Smooth muscle cell (in vitro differentiated cells): ENCODE data around the gene MEAK7. TPM values are rescaled to one million over a fixed set of nuclear protein-coding genes. Genes with fewer than 3 reads are reported as not detected.
A peak's percentile ranks its signal among the peaks of the same experiment; 100 is the strongest.

ENCODE experiments used
- DNase-seq: peaks from one replicate; lab custom pipeline; 2025; ENCODE audit not compliant: unreplicated experiment; lab: John Stamatoyannopoulos, UW
- H2AFZ ChIP-seq: fragments of 200-600 bp; sonication (generic); 2 replicates; pipeline ENCODE4 v1.6.0; 2016; ENCODE audit warnings: antibody characterized with exemption, low read depth, mild to moderate bottlenecking
- H3F3A ChIP-seq: fragments of 200-600 bp; sonication (generic); 2 replicates; pipeline ENCODE4 v1.6.0; 2017; ENCODE audit warnings: antibody characterized with exemption, low read depth
- H3K27ac ChIP-seq: fragments of 200-600 bp; sonication (generic); 2 replicates; pipeline ENCODE4 v1.5.1; 2016; ENCODE audit warnings: low read depth, mild to moderate bottlenecking
- H3K27me3 ChIP-seq: fragments of 200-600 bp; sonication (generic); 2 replicates; pipeline ENCODE4 v1.6.1; 2016; ENCODE audit warnings: low read depth, mild to moderate bottlenecking
- H3K36me3 ChIP-seq: fragments of 200-600 bp; sonication (generic); 2 replicates; pipeline ENCODE4 v1.5.1; 2016; ENCODE audit warnings: low read depth
- H3K4me1 ChIP-seq: fragments of 200-600 bp; sonication (generic); 2 replicates; pipeline ENCODE4 v1.5.1; 2016; ENCODE audit warnings: low read depth
- H3K4me2 ChIP-seq: fragments of 200-600 bp; sonication (generic); 2 replicates; pipeline ENCODE4 v1.6.0; 2016; ENCODE audit warnings: mild to moderate bottlenecking
- H3K4me3 ChIP-seq: fragments of 200-600 bp; sonication (generic); 2 replicates; pipeline ENCODE4 v1.5.1; 2016; ENCODE audit warnings: mild to moderate bottlenecking
- H3K79me2 ChIP-seq: fragments of 200-600 bp; sonication (generic); 2 replicates; pipeline ENCODE4 v1.6.0; 2016; ENCODE audit warnings: low read depth, mild to moderate bottlenecking
- H3K9ac ChIP-seq: fragments of 200-600 bp; sonication (generic); 2 replicates; pipeline ENCODE4 v1.6.0; 2016; ENCODE audit warnings: low read depth
- H3K9me3 ChIP-seq: fragments of 200-600 bp; sonication (generic); replicated peaks from 2 replicates; pipeline ENCODE4 v1.5.1; 2016; ENCODE audit warnings: low read depth
- H4K20me1 ChIP-seq: fragments of 200-600 bp; sonication (generic); 2 replicates; pipeline ENCODE4 v1.6.0; 2016; ENCODE audit warnings: low read depth
- CTCF ChIP-seq: fragments of 200-600 bp; sonication (generic); IDR thresholded peaks from 2 replicates; pipeline ENCODE4 v1.5.1; 2017; ENCODE audit warnings: borderline replicate concordance, mild to moderate bottlenecking, antibody characterized with exemption; ENCODE audit not compliant: insufficient read depth, poor library complexity, severe bottlenecking
- WGBS: methylation state at CpG from one replicate; pipeline ENCODE4 v1.1.7; 2016; ENCODE audit warnings: low lambda C conversion rate; 5-methylcytosine and 5-hydroxymethylcytosine counted together
- polyA plus RNA-seq: library from polyadenylated mRNA; unstranded; fragments of >200 nt; fragmentation: Nextera tagmentation; extraction: Ambion mirVana; gene quantifications from 2 replicates; pipeline ENCODE4 v1.2.1, GENCODE V29; 2016
- total RNA-seq: library from RNA; depleted of rRNA; stranded (reverse); fragments of >200 nt; gene quantifications from 2 replicates; pipeline ENCODE4 v1.2.3, GENCODE V29; 2014

Gene MEAK7
- total and polyA plus RNA-seq, 2 experiments from 2014 or later: 26.4 to 32.1 TPM

- peak; percentile 12 for DNase-seq
Measured at GRCh38 chr16:84532291-84532724, 27.8 kb upstream of the MEAK7 start.

GRCh38 chr16:84531671-84532111 lies 27.2 kb upstream of the MEAK7 start:
- Histone ChIP-seq H3K9me3 (no peaks in the 10 kb centered on the region), H3K4me3 (no peak overlapping the region), H3K27ac (peak overlapping the region; percentile 84), H3K27me3 (no peaks in the 10 kb centered on the region), H3F3A (peaks cover 23% of the 10 kb centered on the region), H3K36me3 (no peaks in the 10 kb centered on the region), H3K79me2 (no peaks in the 10 kb centered on the region), H3K4me1 (peaks cover 45% of the 10 kb centered on the region), H4K20me1 (no peaks in the 10 kb centered on the region), H3K4me2 (peak overlapping the region; percentile 60), H3K9ac (peak overlapping the region; percentile 40), H2AFZ (no peak overlapping the region)
- no peak for TF ChIP-seq CTCF
- WGBS: 42% methylated on average over 9 of the region's 9 CpGs
- DNase-seq: no peak

More at GRCh38 chr16:84532291-84532724, 27.8 kb upstream of the MEAK7 start:
- TF ChIP-seq CTCF: no peak
- WGBS: 1% methylated on average over 10 of the region's 10 CpGs
- Histone ChIP-seq H4K20me1 (no peaks in the 10 kb centered on the region), H3K27ac (peak overlapping the region; percentile 84), H3K27me3 (no peaks in the 10 kb centered on the region), H3K4me2 (peak overlapping the region; percentile 60), H3K9ac (no peak overlapping the region), H3K4me1 (peaks cover 39% of the 10 kb centered on the region), H3K36me3 (no peaks in the 10 kb centered on the region), H3K79me2 (no peaks in the 10 kb centered on the region), H3K4me3 (no peak overlapping the region), H3K9me3 (no peaks in the 10 kb centered on the region), H3F3A (peaks cover 23% of the 10 kb centered on the region), H2AFZ (no peak overlapping the region)

- no peak overlapping the region for H3K9ac ChIP-seq
- WGBS: 96% methylated on average over 5 of the region's 5 CpGs
- H3K4me1 ChIP-seq: peaks cover 40% of the 10 kb centered on the region
- no peaks in the 10 kb centered on the region for H3K9me3 ChIP-seq
- peaks cover 23% of the 10 kb centered on the region for H3F3A ChIP-seq
- TF ChIP-seq CTCF: no peak
- H3K4me2 ChIP-seq: no peak overlapping the region
- no peaks in the 10 kb centered on the region for H4K20me1 ChIP-seq
- H2AFZ ChIP-seq: no peak overlapping the region
- no peak for DNase-seq
- H3K27ac ChIP-seq: no peak overlapping the region
- no peak overlapping the region for H3K4me3 ChIP-seq
- H3K79me2 ChIP-seq: no peaks in the 10 kb centered on the region
- H3K27me3 ChIP-seq: no peaks in the 10 kb centered on the region
- H3K36me3 ChIP-seq: no peaks in the 10 kb centered on the region
Measured at GRCh38 chr16:84530590-84530989, 26.1 kb upstream of the MEAK7 start.

GRCh38 chr16:84529607-84530006 lies 25.1 kb upstream of the MEAK7 start:
- Histone ChIP-seq H3K4me1 (peaks cover 34% of the 10 kb centered on the region), H3K27me3 (no peaks in the 10 kb centered on the region), H3K9ac (no peak overlapping the region), H3K79me2 (no peaks in the 10 kb centered on the region), H2AFZ (no peak overlapping the region), H3K27ac (no peak overlapping the region), H3K4me3 (no peak overlapping the region), H3K4me2 (no peak overlapping the region), H3F3A (peaks cover 23% of the 10 kb centered on the region), H3K9me3 (no peaks in the 10 kb centered on the region), H3K36me3 (no peaks in the 10 kb centered on the region), H4K20me1 (no peaks in the 10 kb centered on the region)
- no peak for DNase-seq
- no peak for TF ChIP-seq CTCF
- WGBS: 95% methylated on average over 3 of the region's 3 CpGs
